K562 (cell line): ENCODE results near the gene TRAPPC8. TPM values are rescaled to one million over a fixed set of nuclear protein-coding genes. Genes with fewer than 3 reads are reported as not detected.

ENCODE experiments used
- BRF2 ChIP-seq: IDR thresholded peaks from 3 replicates; pipeline ENCODE4 v1.6.1; 2011; ENCODE audit warnings: borderline replicate concordance, mild to moderate bottlenecking; ENCODE audit not compliant: insufficient read length, insufficient read depth
- CBX3 ChIP-seq, 2 experiments: IDR thresholded peaks; 1 replicate in 1 of 2; 2 replicates in 1 of 2; pipeline ENCODE4 v1.6.1; 2012; ENCODE audit warnings: inconsistent platforms in 2 of 2, low read length in 2 of 2, borderline replicate concordance in 1 of 2, control low read depth in 1 of 2
- ESRRB ChIP-seq: fragments of 250-450 bp; sonication (Bioruptor Pico); IDR thresholded peaks from 2 replicates; pipeline ENCODE4 v1.5.0; 2020; ENCODE audit warnings: mild to moderate bottlenecking, moderate library complexity, borderline replicate concordance
- FOXP1 ChIP-seq: sonication (generic); formaldehyde crosslinking; IDR thresholded peaks from 2 replicates; pipeline ENCODE4 v1.8.0; 2022; ENCODE audit warnings: mild to moderate bottlenecking, missing genetic modification reagents
- HDAC1 ChIP-seq, 2 experiments: fragments of 450-650 bp; IDR thresholded peaks; 2 replicates each; pipeline ENCODE4 v1.6.1; 2016 to 2017; ENCODE audit warnings: inconsistent platforms in 1 of 2, mild to moderate bottlenecking in 1 of 2, moderate library complexity in 1 of 2
- MTA3 ChIP-seq: fragments of 450-650 bp; formaldehyde crosslinking; IDR thresholded peaks from 2 replicates; pipeline ENCODE4 v1.6.1; 2017; ENCODE audit warnings: mild to moderate bottlenecking, borderline replicate concordance
- RBM15 ChIP-seq: fragments of 200-400 bp; formaldehyde crosslinking; IDR thresholded peaks from 2 replicates; pipeline ENCODE4 v1.6.1; 2018; ENCODE audit warnings: mild to moderate bottlenecking, low read length, moderate library complexity; ENCODE audit not compliant: insufficient read depth
- RBM34 ChIP-seq: fragments of 200-400 bp; formaldehyde crosslinking; IDR thresholded peaks from 2 replicates; pipeline ENCODE4 v1.6.1; 2018; ENCODE audit warnings: low read length, borderline replicate concordance; ENCODE audit not compliant: insufficient read depth
- REST ChIP-seq, 2 experiments: fragments of 450-650 bp; formaldehyde crosslinking in 1 of 2; IDR thresholded peaks; 2 replicates each; pipeline versions ENCODE4 v1.4.0 to v1.6.1; 2014 to 2020; ENCODE audit warnings: mild to moderate bottlenecking in 2 of 2, borderline replicate concordance in 1 of 2, low read depth in 1 of 2
- SMAD2 ChIP-seq: fragments of 150-350 bp; IDR thresholded peaks from 2 replicates; pipeline ENCODE4 v1.6.1; 2014; ENCODE audit warnings: low read depth, mild to moderate bottlenecking, low read length
- THRB ChIP-seq: fragments of 450-650 bp; formaldehyde crosslinking; conservative IDR thresholded peaks from 2 replicates; pipeline ENCODE4 v1.4.0; 2022; ENCODE audit warnings: mild to moderate bottlenecking, missing genetic modification characterization
- ZKSCAN8 ChIP-seq: fragments of 200-800 bp; sonication (Bioruptor generic); IDR thresholded peaks from 2 replicates; pipeline ENCODE4 v1.6.1; 2016; ENCODE audit warnings: missing genetic modification characterization, missing compliant biosample characterization
- ZNF449 ChIP-seq: fragments of 250-450 bp; sonication (Bioruptor Pico); IDR thresholded peaks from 2 replicates; pipeline ENCODE4 v1.8.0; 2022; ENCODE audit warnings: moderate library complexity, mild to moderate bottlenecking, inconsistent platforms
- polyA plus RNA-seq, 8 experiments: library from polyadenylated mRNA; depleted of rRNA in 4 of 8; stranded (reverse) in 5 of 8; unstranded in 3 of 8; fragments of >200 nt; fragmentation: Nextera tagmentation in 2 of 8; fragmentation: Illumina TruSeq in 1 of 8; extraction: Ambion mirVana in 2 of 8; extraction: Trizol in 1 of 8; gene quantifications; 2 replicates each; pipeline versions ENCODE4 v1.2.1 to v1.2.3, GENCODE V29; 2011 to 2014; ENCODE audit warnings: inconsistent platforms in 1 of 8, missing spikeins in 1 of 8
- total RNA-seq, 7 experiments: library from RNA; depleted of rRNA in 6 of 7; stranded (reverse); fragments of >200 nt in 6 of 7; fragmentation: Illumina TruSeq in 2 of 7; extraction: Trizol in 2 of 7; gene quantifications; 2 replicates each; pipeline versions ENCODE4 v1.2.1 to v1.2.3, GENCODE V29; 2011 to 2021; ENCODE audit warnings: low replicate concordance in 1 of 7

The TRAPPC8 gene
- total and polyA plus RNA-seq, 9 of the 15 experiments (the other 6 are each of a cell fraction or from before 2014, with no cell fraction given): 20.1 to 111 (median 35.6) TPM

- no peak for TF ChIP-seq BRF2
- peak in 1 of 2 experiments; percentile 91; a peak in 2 of 3 replicates for TF ChIP-seq CBX3 (IDR thresholded peaks at IDR 0.05; ENCODE audit: borderline replicate concordance in 1 of 2, low read length in 2 of 2)
- TF ChIP-seq HDAC1 (IDR thresholded peaks at IDR 0.05): peak in 1 of 2 experiments; percentile 91; a peak in 2 of 4 replicates
- TF ChIP-seq THRB (CRISPR knock-in tag): no peak
- TF ChIP-seq MTA3: peak; percentile 83
- TF ChIP-seq ESRRB (CRISPR knock-in tag): no peak
- TF ChIP-seq ZKSCAN8: no peak
- TF ChIP-seq RBM15: no peak
- TF ChIP-seq FOXP1 (CRISPR knock-in tag): peak; percentile 49; the same call in 1 of the 2 replicates
- TF ChIP-seq REST (IDR thresholded peaks at IDR 0.05; ENCODE audit: borderline replicate concordance): peak; percentile 88
- TF ChIP-seq REST (CRISPR knock-in tag; IDR thresholded peaks at IDR 0.05; ENCODE audit: low read depth): 0 out of 2 replicates have a peak, but pooled peaks have one; percentile 30
- no peak for TF ChIP-seq SMAD2
- TF ChIP-seq ZNF449 (CRISPR knock-in tag): peak; percentile 50; the same call in 1 of the 2 replicates
- no peak for TF ChIP-seq RBM34
Observed at GRCh38 chr18:31942999-31943877, at the start of gene TRAPPC8 (continued).
